Measurements from ENCODE around the gene MUL1. TPM values are rescaled to one million over a fixed set of nuclear protein-coding genes. Genes with fewer than 3 reads are reported as not detected.

MUL1 gene
- total and polyA plus RNA-seq, 2 donors (not counting 1 experiment from before 2014, with no cell fraction given) = 25.7 to 26.9 TPM

GRCh38 chr1:20477348-20478056 lies 30.4 kb downstream of the MUL1 start:
- H3K79me2 ChIP-seq (ENCODE audit: control insufficient read depth, insufficient read depth, low read length) = peaks cover 6% of the 10 kb centered on the region
- no peak for TF ChIP-seq CTCF (conservative IDR thresholded peaks at IDR 0.05 in 1 of 2, IDR thresholded peaks at IDR 0.05 in 1 of 2; ENCODE audit: low read depth in 1 of 2, low read length in 2 of 2)
- TF ChIP-seq EZH2 (IDR thresholded peaks at IDR 0.05; ENCODE audit: low read length, missing control alignments) = no peak
- no peak overlapping the region for H2AFZ ChIP-seq (ENCODE audit: low read length)
- H3K4me1 ChIP-seq (ENCODE audit: control insufficient read depth, extremely low read depth, insufficient read depth, low read length) = peaks cover 45% of the 10 kb centered on the region
- H3K4me2 ChIP-seq (ENCODE audit: extremely low read depth, insufficient read depth, low read length) = peak overlapping the region; percentile 54
- no peaks in the 10 kb centered on the region for H3K9me3 ChIP-seq (ENCODE audit: control insufficient read depth, insufficient read depth, low read depth, low read length)
- no peak overlapping the region for H3K27ac ChIP-seq (ENCODE audit: insufficient read depth, low read length)
- no peaks in the 10 kb centered on the region for H3K36me3 ChIP-seq (ENCODE audit: control insufficient read depth, insufficient read depth, low read length)
- peak; percentile 64 to 72 for DNase-seq (ENCODE audit: low read depth in 2 of 2)
- H3K9ac ChIP-seq (ENCODE audit: insufficient read depth, low read length) = no peak overlapping the region
- no peaks in the 10 kb centered on the region for H3K27me3 ChIP-seq (ENCODE audit: control insufficient read depth, insufficient read depth, low read length)
- no peaks in the 10 kb centered on the region for H4K20me1 ChIP-seq (ENCODE audit: control insufficient read depth, extremely low read depth, insufficient read depth, low read length)
- no peak overlapping the region for H3K4me3 ChIP-seq (replicated peaks in 1 of 4; ENCODE audit: control extremely low read depth in 1 of 4, insufficient read depth in 1 of 4, low read depth in 3 of 4, low read length in 4 of 4)

GRCh38 chr1:20476265-20477038 lies 31.5 kb downstream of the MUL1 start:
- Histone ChIP-seq H3K4me1 (ENCODE audit: control insufficient read depth, extremely low read depth, insufficient read depth, low read length) (peaks cover 39% of the 10 kb centered on the region), H3K9me3 (ENCODE audit: control insufficient read depth, insufficient read depth, low read depth, low read length) (no peaks in the 10 kb centered on the region), H2AFZ (ENCODE audit: low read length) (no peak overlapping the region), H3K27ac (ENCODE audit: insufficient read depth, low read length) (no peak overlapping the region), H3K36me3 (ENCODE audit: control insufficient read depth, insufficient read depth, low read length) (no peaks in the 10 kb centered on the region), H3K4me3 (replicated peaks in 1 of 4; ENCODE audit: control extremely low read depth in 1 of 4, insufficient read depth in 1 of 4, low read depth in 3 of 4, low read length in 4 of 4) (no peak overlapping the region), H3K27me3 (ENCODE audit: control insufficient read depth, insufficient read depth, low read length) (no peaks in the 10 kb centered on the region), H4K20me1 (ENCODE audit: control insufficient read depth, extremely low read depth, insufficient read depth, low read length) (no peaks in the 10 kb centered on the region), H3K79me2 (ENCODE audit: control insufficient read depth, insufficient read depth, low read length) (no peaks in the 10 kb centered on the region), H3K4me2 (ENCODE audit: extremely low read depth, insufficient read depth, low read length) (no peak overlapping the region), H3K9ac (ENCODE audit: insufficient read depth, low read length) (no peak overlapping the region)
- TF ChIP-seq CTCF (conservative IDR thresholded peaks at IDR 0.05 in 1 of 2, IDR thresholded peaks at IDR 0.05 in 1 of 2; ENCODE audit: low read depth in 1 of 2, low read length in 2 of 2) = no peak
- TF ChIP-seq EZH2 (IDR thresholded peaks at IDR 0.05; ENCODE audit: low read length, missing control alignments) = no peak
- DNase-seq (ENCODE audit: low read depth in 2 of 2) = peak; percentile 34 to 54

GRCh38 chr1:20474996-20475395 lies 33.0 kb downstream of the MUL1 start:
- Histone ChIP-seq H3K27me3 (ENCODE audit: control insufficient read depth, insufficient read depth, low read length) (no peaks in the 10 kb centered on the region), H3K9me3 (ENCODE audit: control insufficient read depth, insufficient read depth, low read depth, low read length) (no peaks in the 10 kb centered on the region), H3K79me2 (ENCODE audit: control insufficient read depth, insufficient read depth, low read length) (no peaks in the 10 kb centered on the region), H2AFZ (ENCODE audit: low read length) (no peak overlapping the region), H3K4me2 (ENCODE audit: extremely low read depth, insufficient read depth, low read length) (no peak overlapping the region), H3K27ac (ENCODE audit: insufficient read depth, low read length) (no peak overlapping the region), H3K36me3 (ENCODE audit: control insufficient read depth, insufficient read depth, low read length) (no peaks in the 10 kb centered on the region), H3K4me1 (ENCODE audit: control insufficient read depth, extremely low read depth, insufficient read depth, low read length) (peaks cover 28% of the 10 kb centered on the region), H3K4me3 (replicated peaks in 1 of 4; ENCODE audit: control extremely low read depth in 1 of 4, insufficient read depth in 1 of 4, low read depth in 3 of 4, low read length in 4 of 4) (no peak overlapping the region), H4K20me1 (ENCODE audit: control insufficient read depth, extremely low read depth, insufficient read depth, low read length) (no peaks in the 10 kb centered on the region), H3K9ac (ENCODE audit: insufficient read depth, low read length) (no peak overlapping the region)
- DNase-seq (ENCODE audit: low read depth in 2 of 2) = no peak
- TF ChIP-seq EZH2 (IDR thresholded peaks at IDR 0.05; ENCODE audit: low read length, missing control alignments) (no peak), CTCF (conservative IDR thresholded peaks at IDR 0.05 in 1 of 2, IDR thresholded peaks at IDR 0.05 in 1 of 2; ENCODE audit: low read depth in 1 of 2, low read length in 2 of 2) (no peak)

Measured in fibroblast of lung (primary cell).